ENCODE measurements around the gene SYNJ1.

SYNJ1 gene

DNA sequence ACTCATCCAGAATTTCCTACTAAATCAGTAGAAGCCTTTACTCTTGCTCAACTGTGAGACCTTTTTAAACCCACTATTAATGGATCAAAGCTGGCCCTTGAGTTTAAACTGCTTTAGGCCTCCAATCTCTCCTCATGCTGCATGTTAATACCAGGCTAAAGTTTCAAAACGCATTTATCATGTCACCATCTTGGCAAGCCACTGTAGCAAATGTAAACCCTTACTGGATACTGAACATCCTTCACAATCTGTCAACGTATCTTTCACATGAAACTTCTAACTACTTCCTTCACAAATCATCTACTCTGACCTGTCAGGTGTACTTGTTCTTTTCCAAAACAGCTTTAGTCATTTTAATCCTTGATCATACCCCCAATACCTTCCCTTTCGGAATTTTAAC lies 40.7 kb upstream of the SYNJ1 start:
- DNase-seq (ENCODE audit: extremely low read depth, insufficient read length), result no peak
- Histone ChIP-seq H3K27me3 (replicated peaks; ENCODE audit: control insufficient read depth, insufficient read depth, low read length) (no peaks in the 10 kb centered on the region), H3K36me3 (ENCODE audit: control insufficient read depth, insufficient read depth, low read length) (peaks cover 2% of the 10 kb centered on the region), H3K4me3 (replicated peaks; ENCODE audit: low read depth, low read length) (no peak overlapping the region)
- TF ChIP-seq, protein P1, sequence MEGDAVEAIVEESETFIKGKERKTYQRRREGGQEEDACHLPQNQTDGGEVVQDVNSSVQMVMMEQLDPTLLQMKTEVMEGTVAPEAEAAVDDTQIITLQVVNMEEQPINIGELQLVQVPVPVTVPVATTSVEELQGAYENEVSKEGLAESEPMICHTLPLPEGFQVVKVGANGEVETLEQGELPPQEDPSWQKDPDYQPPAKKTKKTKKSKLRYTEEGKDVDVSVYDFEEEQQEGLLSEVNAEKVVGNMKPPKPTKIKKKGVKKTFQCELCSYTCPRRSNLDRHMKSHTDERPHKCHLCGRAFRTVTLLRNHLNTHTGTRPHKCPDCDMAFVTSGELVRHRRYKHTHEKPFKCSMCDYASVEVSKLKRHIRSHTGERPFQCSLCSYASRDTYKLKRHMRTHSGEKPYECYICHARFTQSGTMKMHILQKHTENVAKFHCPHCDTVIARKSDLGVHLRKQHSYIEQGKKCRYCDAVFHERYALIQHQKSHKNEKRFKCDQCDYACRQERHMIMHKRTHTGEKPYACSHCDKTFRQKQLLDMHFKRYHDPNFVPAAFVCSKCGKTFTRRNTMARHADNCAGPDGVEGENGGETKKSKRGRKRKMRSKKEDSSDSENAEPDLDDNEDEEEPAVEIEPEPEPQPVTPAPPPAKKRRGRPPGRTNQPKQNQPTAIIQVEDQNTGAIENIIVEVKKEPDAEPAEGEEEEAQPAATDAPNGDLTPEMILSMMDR (IDR thresholded peaks at IDR 0.05; ENCODE audit: insufficient read depth, low read length, poor library complexity, severe bottlenecking), result no peak

DNA sequence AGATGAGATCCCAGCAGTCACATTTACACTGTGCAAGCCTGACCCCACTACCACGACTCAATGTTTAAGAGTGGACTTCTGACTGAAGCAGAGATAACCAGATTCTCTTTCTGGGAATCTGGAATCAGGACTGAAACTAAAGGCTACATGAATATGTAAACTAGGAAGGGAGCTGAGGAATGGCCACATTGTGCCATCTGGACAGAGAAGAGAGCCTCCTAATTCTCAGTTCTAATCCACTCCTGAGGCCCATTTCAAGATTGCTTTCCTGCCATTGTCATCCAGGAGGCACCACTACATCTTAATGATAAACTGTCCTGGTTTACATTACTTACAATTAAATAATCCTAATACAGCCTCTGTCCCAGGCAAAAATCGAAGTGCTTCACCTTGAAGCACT lies 37.2 kb upstream of the SYNJ1 start:
- DNase-seq (ENCODE audit: extremely low read depth, insufficient read length), result no peak
- Histone ChIP-seq H3K36me3 (ENCODE audit: control insufficient read depth, insufficient read depth, low read length) (peaks cover 5% of the 10 kb centered on the region), H3K27me3 (replicated peaks; ENCODE audit: control insufficient read depth, insufficient read depth, low read length) (no peaks in the 10 kb centered on the region), H3K4me3 (replicated peaks; ENCODE audit: low read depth, low read length) (no peak overlapping the region)
- TF ChIP-seq, protein P1 (IDR thresholded peaks at IDR 0.05; ENCODE audit: insufficient read depth, low read length, poor library complexity, severe bottlenecking), result no peak

DNA sequence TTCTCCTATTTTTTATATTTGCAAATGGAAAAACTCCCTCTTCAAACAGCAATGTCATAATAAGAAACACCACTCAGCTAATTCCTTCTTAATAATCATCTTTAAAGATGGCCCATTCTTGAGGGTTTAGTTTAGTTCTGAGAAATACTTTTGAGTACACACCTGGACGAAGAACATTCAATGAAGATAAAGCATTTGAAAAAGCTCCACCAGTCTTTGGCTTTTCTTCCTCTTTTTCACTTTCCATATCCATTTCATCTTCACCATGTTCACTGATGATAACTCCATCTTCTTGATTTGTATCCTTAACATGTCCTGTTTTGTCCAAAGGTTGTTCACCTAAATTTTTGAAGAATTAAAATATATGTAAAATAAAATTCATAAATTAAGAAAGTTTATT lies 36.4 kb upstream of the SYNJ1 start:
- DNase-seq (ENCODE audit: extremely low read depth, insufficient read length), result peak; percentile 3
- H3K27me3 ChIP-seq (replicated peaks; ENCODE audit: control insufficient read depth, insufficient read depth, low read length), result no peaks in the 10 kb centered on the region
- H3K36me3 ChIP-seq (ENCODE audit: control insufficient read depth, insufficient read depth, low read length), result peaks cover 5% of the 10 kb centered on the region
- TF ChIP-seq, protein P1 (IDR thresholded peaks at IDR 0.05; ENCODE audit: insufficient read depth, low read length, poor library complexity, severe bottlenecking), result no peak
- no peak overlapping the region for H3K4me3 ChIP-seq (replicated peaks; ENCODE audit: low read depth, low read length)

DNA sequence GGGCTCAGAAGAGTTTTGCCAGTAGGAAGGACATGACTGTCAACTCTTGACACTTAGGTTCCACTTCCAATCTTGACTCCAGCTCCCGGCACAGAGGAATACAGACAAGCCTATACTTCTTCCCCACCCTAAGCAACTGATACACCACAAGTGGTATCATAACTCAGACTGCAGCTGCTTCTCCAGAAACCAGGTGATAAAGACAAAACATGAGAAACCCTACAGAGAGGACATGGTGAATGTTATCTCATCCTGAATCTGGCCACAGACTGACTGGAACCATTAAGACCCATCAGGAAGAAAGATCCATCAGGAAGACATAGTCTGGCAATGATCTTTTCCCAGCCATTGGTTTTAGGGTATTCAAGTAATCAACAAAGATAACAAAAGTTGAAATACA lies 30.0 kb upstream of the SYNJ1 start:
- no peak for DNase-seq (ENCODE audit: extremely low read depth, insufficient read length)
- TF ChIP-seq, protein P1 (IDR thresholded peaks at IDR 0.05; ENCODE audit: insufficient read depth, low read length, poor library complexity, severe bottlenecking), result no peak
- Histone ChIP-seq H3K36me3 (ENCODE audit: control insufficient read depth, insufficient read depth, low read length) (peaks cover 6% of the 10 kb centered on the region), H3K27me3 (replicated peaks; ENCODE audit: control insufficient read depth, insufficient read depth, low read length) (no peaks in the 10 kb centered on the region), H3K4me3 (replicated peaks; ENCODE audit: low read depth, low read length) (no peak overlapping the region)

GRCh38 chr21:32756096-32756495 lies 28.3 kb upstream of the SYNJ1 start:
- no peak for DNase-seq (ENCODE audit: extremely low read depth, insufficient read length)
- Histone ChIP-seq H3K27me3 (replicated peaks; ENCODE audit: control insufficient read depth, insufficient read depth, low read length) (no peaks in the 10 kb centered on the region), H3K36me3 (ENCODE audit: control insufficient read depth, insufficient read depth, low read length) (peaks cover 4% of the 10 kb centered on the region), H3K4me3 (replicated peaks; ENCODE audit: low read depth, low read length) (no peak overlapping the region)
- TF ChIP-seq, protein P1 (IDR thresholded peaks at IDR 0.05; ENCODE audit: insufficient read depth, low read length, poor library complexity, severe bottlenecking), result no peak
